ENCODE data around the gene PIGT.
"Not testable (repeated sequence)": the region's sequence is repeated elsewhere in the genome, so short reads cannot be mapped to it uniquely, and the experiment has no call there.

Gene PIGT

GRCh38 chr20:45470937-45471336, 55.0 kb downstream of the PIGT start:
- POLR2A ChIA-PET = no interaction called here
- Histone ChIP-seq H3K4me3 (ENCODE audit: low read depth, low read length) (no peak overlapping the region), H3K27ac (ENCODE audit: extremely low read depth, low read depth, low read length) (no peak overlapping the region)

GRCh38 chr20:45472286-45472685, 56.3 kb downstream of the PIGT start:
- CTCF ChIA-PET; H3K4me3 ChIP-seq (ENCODE audit: low read depth, low read length); POLR2A ChIA-PET; H3K9me3 ChIP-seq (ENCODE audit: control insufficient read depth, insufficient read depth, low read depth, low read length); H3K36me3 ChIP-seq (ENCODE audit: control insufficient read depth in 2 of 2, insufficient read depth in 1 of 2, low read length in 2 of 2); H3K27ac ChIP-seq (ENCODE audit: extremely low read depth, low read depth, low read length); H3K4me1 ChIP-seq (ENCODE audit: control insufficient read depth, insufficient read depth, low read length): not testable (repeated sequence)
- peak; percentile 61 for TF ChIP-seq ZNF146 (tag by site-specific recombination; IDR thresholded peaks at IDR 0.05)

More at GRCh38 chr20:45470937-45471336, 55.0 kb downstream of the PIGT start:
- CTCF ChIA-PET = no interaction called here
- TF ChIP-seq ZBTB20 (tag by site-specific recombination; IDR thresholded peaks at IDR 0.05) (no peak), ZNF266 (tag by site-specific recombination; IDR thresholded peaks at IDR 0.05; ENCODE audit: low read depth) (no peak), GLI2 (tag by site-specific recombination; IDR thresholded peaks at IDR 0.05; ENCODE audit: borderline replicate concordance, low read depth) (no peak), PRDM2 (tag by site-specific recombination; IDR thresholded peaks at IDR 0.05; ENCODE audit: borderline replicate concordance) (no peak), HOXD13 (CRISPR knock-in tag; IDR thresholded peaks at IDR 0.05; ENCODE audit: borderline replicate concordance) (no peak), ZNF140 (tag by site-specific recombination; IDR thresholded peaks at IDR 0.05) (no peak), ZBTB48 (tag by site-specific recombination; IDR thresholded peaks at IDR 0.05) (no peak), PRDM1 (tag by site-specific recombination; IDR thresholded peaks at IDR 0.05) (no peak), ZNF660 (tag by site-specific recombination; IDR thresholded peaks at IDR 0.05) (no peak), ZNF121 (tag by site-specific recombination; IDR thresholded peaks at IDR 0.05) (no peak)
- Histone ChIP-seq H3K36me3 (ENCODE audit: control insufficient read depth in 2 of 2, insufficient read depth in 1 of 2, low read length in 2 of 2) (no peaks in the 10 kb centered on the region), H3K4me1 (ENCODE audit: control insufficient read depth, insufficient read depth, low read length) (peaks cover 4% of the 10 kb centered on the region; the same call in 1 of the 2 replicates), H3K9me3 (ENCODE audit: control insufficient read depth, insufficient read depth, low read depth, low read length) (no peaks in the 10 kb centered on the region)

Measured in HEK293 (cell line).